ENCODE data around the gene PTPRK.

- no peak for TF ChIP-seq CTCF (optimal IDR thresholded peaks at IDR 0.05 in 1 of 3, IDR thresholded peaks at IDR 0.05 in 1 of 3, conservative IDR thresholded peaks at IDR 0.05 in 1 of 3; ENCODE audit: extremely low read depth in 1 of 3, insufficient read depth in 2 of 3, low read length in 3 of 3)
- TF ChIP-seq EZH2 (IDR thresholded peaks at IDR 0.05; ENCODE audit: low read length): no peak
Measured at GRCh38 chr6:128139519-128139918, 380.9 kb downstream of the PTPRK start.

Measured in keratinocyte (primary cell).